CD4-positive, alpha-beta T cell treated with Interleukin-21 for 1 hour (primary cell): ENCODE measurements around the gene ZBTB9.

Source experiments
- DNase-seq: peaks from one replicate; pipeline ENCODE4 v3.0.0-alpha.2; 2020

The ZBTB9 gene

GRCh38 chr6:33454009-33454946 lies at the start of gene ZBTB9:
ZBTB9 (plus strand) TSS chr6:33454576; CDS start chr6:33455101, 525 bp downstream.
- peak; percentile 97 for DNase-seq

- DNase-seq, result no peak
Observed at GRCh38 chr6:33404884-33405283, 49.5 kb upstream of the ZBTB9 start.

- DNase-seq, result peak; percentile 21
Observed at GRCh38 chr6:33405386-33405940, 48.9 kb upstream of the ZBTB9 start.

- no peak for DNase-seq
Observed at GRCh38 chr6:33406126-33406525, 48.2 kb upstream of the ZBTB9 start.

GRCh38 chr6:33407132-33407718 lies 47.2 kb upstream of the ZBTB9 start:
- DNase-seq, result peak; percentile 32

- peak; percentile 98 for DNase-seq
Observed at GRCh38 chr6:33410050-33410710, 44.2 kb upstream of the ZBTB9 start.

- no peak for DNase-seq
Observed at GRCh38 chr6:33410711-33411631, 43.4 kb upstream of the ZBTB9 start, which contains the start of gene PHF1. PHF1 (plus strand) TSS chr6:33411014; CDS start chr6:33412264, 1,250 bp downstream.

- no peak for DNase-seq
Observed at GRCh38 chr6:33411632-33412005, 42.8 kb upstream of the ZBTB9 start.

- DNase-seq, result peak; percentile 7
Observed at GRCh38 chr6:33412140-33413009, 42.0 kb upstream of the ZBTB9 start.

GRCh38 chr6:33413241-33414120 lies 40.9 kb upstream of the ZBTB9 start:
- DNase-seq, result peak; percentile 12

GRCh38 chr6:33414592-33415271 lies 39.6 kb upstream of the ZBTB9 start:
- DNase-seq, result peak; percentile 48

- peak; percentile 10 for DNase-seq
Observed at GRCh38 chr6:33415831-33416230, 38.5 kb upstream of the ZBTB9 start.

GRCh38 chr6:33416386-33417127 lies 37.8 kb upstream of the ZBTB9 start:
- DNase-seq, result peak; percentile 46

GRCh38 chr6:33417128-33417902 lies 37.1 kb upstream of the ZBTB9 start:
- DNase-seq, result peak; percentile 37

GRCh38 chr6:33417903-33418689 lies 36.3 kb upstream of the ZBTB9 start, which contains the start of gene CUTA:
CUTA (minus strand) TSS chr6:33418107; CDS start chr6:33418000, 107 bp downstream.
- peak; percentile 100 for DNase-seq

- DNase-seq, result peak; percentile 89
Observed at GRCh38 chr6:33418690-33419291, 35.6 kb upstream of the ZBTB9 start.
